ENCODE results near the gene JUNB. TPM values are rescaled to one million over a fixed set of nuclear protein-coding genes. Genes with fewer than 3 reads are reported as not detected.

Gene JUNB
- total RNA-seq, 1 experiment from 2014 or later = 49.7 TPM

DNA sequence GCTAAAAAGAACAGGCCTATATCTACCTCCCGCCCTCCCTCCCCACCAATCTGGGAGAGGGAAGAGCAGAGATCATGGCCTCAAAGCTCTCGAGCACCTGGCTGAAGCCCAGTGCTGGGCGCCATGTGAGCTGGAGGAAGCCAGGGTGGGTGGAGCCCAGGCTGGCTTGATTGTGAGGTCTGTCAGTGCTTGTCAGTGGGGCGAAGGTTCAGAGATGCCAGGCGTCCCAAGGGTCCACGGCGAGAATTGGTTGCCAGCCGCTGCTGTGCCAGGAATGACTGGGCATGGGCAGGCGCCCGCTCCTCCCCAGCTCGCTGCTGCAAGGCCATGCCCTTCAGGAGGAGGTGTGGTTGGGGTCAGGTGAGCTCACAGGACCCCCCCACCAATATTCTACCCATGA is 28.2 kb upstream of the JUNB start:
- no peak for DNase-seq (ENCODE audit: low read depth, low spot score)
- intact Hi-C loops (cut with micrococcal nuclease; ENCODE audit: unreplicated experiment) (loop anchor here (5.0 kb wide), 1 partner anchor 34 kb away; no protein-coding TSS in a partner anchor), in situ Hi-C loops (cut with HindIII; ENCODE audit: low pct_unique_long_range_greater_than_20kb, low sequenced_read_pairs) (no loop called here)
- Histone ChIP-seq H3K27me3 (ENCODE audit: control insufficient read depth, insufficient read depth, low read length) (no peaks in the 10 kb centered on the region), H3K4me1 (ENCODE audit: control insufficient read depth, insufficient read depth, low read length) (no peaks in the 10 kb centered on the region), H3K4me3 (ENCODE audit: low read depth in 2 of 2, low read length in 2 of 2) (no peak overlapping the region), H3K9me3 (ENCODE audit: control insufficient read depth, insufficient read depth, low read depth, low read length) (no peaks in the 10 kb centered on the region), H3K36me3 (ENCODE audit: control insufficient read depth, insufficient read depth, low read length) (no peaks in the 10 kb centered on the region), H3K27ac (ENCODE audit: low read length) (no peak overlapping the region)
- no peak for TF ChIP-seq POLR2AphosphoS5 (IDR thresholded peaks at IDR 0.05; ENCODE audit: low read depth, low read length)
- TF ChIP-seq, protein P1, sequence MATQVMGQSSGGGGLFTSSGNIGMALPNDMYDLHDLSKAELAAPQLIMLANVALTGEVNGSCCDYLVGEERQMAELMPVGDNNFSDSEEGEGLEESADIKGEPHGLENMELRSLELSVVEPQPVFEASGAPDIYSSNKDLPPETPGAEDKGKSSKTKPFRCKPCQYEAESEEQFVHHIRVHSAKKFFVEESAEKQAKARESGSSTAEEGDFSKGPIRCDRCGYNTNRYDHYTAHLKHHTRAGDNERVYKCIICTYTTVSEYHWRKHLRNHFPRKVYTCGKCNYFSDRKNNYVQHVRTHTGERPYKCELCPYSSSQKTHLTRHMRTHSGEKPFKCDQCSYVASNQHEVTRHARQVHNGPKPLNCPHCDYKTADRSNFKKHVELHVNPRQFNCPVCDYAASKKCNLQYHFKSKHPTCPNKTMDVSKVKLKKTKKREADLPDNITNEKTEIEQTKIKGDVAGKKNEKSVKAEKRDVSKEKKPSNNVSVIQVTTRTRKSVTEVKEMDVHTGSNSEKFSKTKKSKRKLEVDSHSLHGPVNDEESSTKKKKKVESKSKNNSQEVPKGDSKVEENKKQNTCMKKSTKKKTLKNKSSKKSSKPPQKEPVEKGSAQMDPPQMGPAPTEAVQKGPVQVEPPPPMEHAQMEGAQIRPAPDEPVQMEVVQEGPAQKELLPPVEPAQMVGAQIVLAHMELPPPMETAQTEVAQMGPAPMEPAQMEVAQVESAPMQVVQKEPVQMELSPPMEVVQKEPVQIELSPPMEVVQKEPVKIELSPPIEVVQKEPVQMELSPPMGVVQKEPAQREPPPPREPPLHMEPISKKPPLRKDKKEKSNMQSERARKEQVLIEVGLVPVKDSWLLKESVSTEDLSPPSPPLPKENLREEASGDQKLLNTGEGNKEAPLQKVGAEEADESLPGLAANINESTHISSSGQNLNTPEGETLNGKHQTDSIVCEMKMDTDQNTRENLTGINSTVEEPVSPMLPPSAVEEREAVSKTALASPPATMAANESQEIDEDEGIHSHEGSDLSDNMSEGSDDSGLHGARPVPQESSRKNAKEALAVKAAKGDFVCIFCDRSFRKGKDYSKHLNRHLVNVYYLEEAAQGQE (IDR thresholded peaks at IDR 0.05; ENCODE audit: insufficient read depth in 1 of 2, low read depth in 2 of 2, low read length in 1 of 2) = no peak
- no peak for TF ChIP-seq SIN3A (IDR thresholded peaks at IDR 0.05; ENCODE audit: borderline replicate concordance, insufficient read depth, low read depth, low read length)
- TF ChIP-seq CTCF (IDR thresholded peaks at IDR 0.05) = no peak
- no peak for TF ChIP-seq TCF7L2 (IDR thresholded peaks at IDR 0.05; ENCODE audit: low read depth, low read length)
- no TSS peak for BruUV-seq (replicated peaks)
- ChIA-PET CTCF (no interaction called here), POLR2A (no interaction called here)
- no peak for ATAC-seq

DNA sequence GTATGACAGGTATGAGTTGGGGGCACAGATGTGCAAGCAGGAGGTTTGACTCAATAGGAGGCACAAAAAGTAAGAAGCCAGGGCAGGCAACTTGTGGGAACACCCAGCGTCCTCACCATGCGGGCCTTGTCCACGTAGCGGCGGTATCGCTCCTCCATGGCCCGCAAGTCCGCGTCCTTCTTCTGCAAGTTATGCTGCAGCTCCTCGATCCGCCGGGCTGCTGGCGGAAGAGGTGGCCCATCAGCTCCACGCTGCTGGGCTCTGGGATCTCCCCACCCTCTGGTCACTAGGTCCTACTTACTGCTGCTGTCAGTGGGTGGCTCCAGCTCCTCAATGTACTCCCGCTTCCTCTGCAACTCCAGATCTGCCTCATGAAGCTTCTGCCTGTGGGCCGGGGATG is 26.6 kb upstream of the JUNB start:
- Histone ChIP-seq H3K27me3 (ENCODE audit: control insufficient read depth, insufficient read depth, low read length) (no peaks in the 10 kb centered on the region), H3K4me1 (ENCODE audit: control insufficient read depth, insufficient read depth, low read length) (no peaks in the 10 kb centered on the region), H3K9me3 (ENCODE audit: control insufficient read depth, insufficient read depth, low read depth, low read length) (no peaks in the 10 kb centered on the region), H3K4me3 (ENCODE audit: low read depth in 2 of 2, low read length in 2 of 2) (no peak overlapping the region), H3K36me3 (ENCODE audit: control insufficient read depth, insufficient read depth, low read length) (no peaks in the 10 kb centered on the region), H3K27ac (ENCODE audit: low read length) (no peak overlapping the region)
- no peak for ATAC-seq
- no peak for DNase-seq (ENCODE audit: low read depth, low spot score)
- in situ Hi-C loops (cut with HindIII; ENCODE audit: low pct_unique_long_range_greater_than_20kb, low sequenced_read_pairs) (no loop called here), intact Hi-C loops (cut with micrococcal nuclease; ENCODE audit: unreplicated experiment) (loop anchor here (5.0 kb wide), 1 partner anchor 33 kb away; no protein-coding TSS in a partner anchor)
- ChIA-PET CTCF (interaction anchor here (0.6 to 1.4 kb wide), 3 partner anchors 28 to 80 kb away, joined by 4 to 12 read pairs (median 6); no protein-coding TSS in a partner anchor), POLR2A (no interaction called here)
- no TSS peak for BruUV-seq (replicated peaks)
- TF ChIP-seq, protein P1 (IDR thresholded peaks at IDR 0.05; ENCODE audit: insufficient read depth in 1 of 2, low read depth in 2 of 2, low read length in 1 of 2) = no peak
- TF ChIP-seq POLR2AphosphoS5 (IDR thresholded peaks at IDR 0.05; ENCODE audit: low read depth, low read length) (no peak), SIN3A (IDR thresholded peaks at IDR 0.05; ENCODE audit: borderline replicate concordance, insufficient read depth, low read depth, low read length) (no peak), TCF7L2 (IDR thresholded peaks at IDR 0.05; ENCODE audit: low read depth, low read length) (no peak)
